Endothelial cell of umbilical vein (primary cell): Measurements from ENCODE around the gene SRCIN1.

Experiments used
- CTCF ChIP-seq, 2 donors: IDR thresholded peaks; 1 replicate in 1 of 2; 2 replicates in 1 of 2; pipeline ENCODE4 v1.5.1; 2011; ENCODE audit warnings: low read length in 2 of 2, mild to moderate bottlenecking in 2 of 2, moderate library complexity in 2 of 2, control low read depth in 1 of 2, inconsistent platforms in 1 of 2, low read depth in 1 of 2; ENCODE audit not compliant: insufficient read depth in 1 of 2; ENCODE audit errors: extremely low read depth in 1 of 2
- JUN ChIP-seq: IDR thresholded peaks from 2 replicates; pipeline ENCODE4 v1.6.1; 2011; ENCODE audit warnings: borderline replicate concordance, low read depth; ENCODE audit not compliant: insufficient read length, insufficient read depth
- MAX ChIP-seq: IDR thresholded peaks from 2 replicates; pipeline ENCODE4 v1.6.1; 2011; ENCODE audit not compliant: insufficient read depth, insufficient read length

- TF ChIP-seq CTCF (IDR thresholded peaks at IDR 0.05; ENCODE audit: extremely low read depth in 1 of 2, insufficient read depth in 1 of 2, low read depth in 1 of 2, low read length in 2 of 2) = no peak
- TF ChIP-seq MAX = no peak
- no peak for TF ChIP-seq JUN
Observed at GRCh38 chr17:38601539-38602351, 4.0 kb downstream of the SRCIN1 start.
